ENCODE results near the gene TAS1R2. TPM values are rescaled to one million over a fixed set of nuclear protein-coding genes. Genes with fewer than 3 reads are reported as not detected.

TAS1R2 gene
- total RNA-seq, 1 experiment from 2014 or later: not detected

- peak; percentile 44 for DNase-seq (ENCODE audit: low spot score)
These were observed 38.4 kb downstream of the TAS1R2 start for GRCh38 chr1:18820791-18821641.

GRCh38 chr1:18819986-18820790 lies 39.3 kb downstream of the TAS1R2 start:
- DNase-seq (ENCODE audit: low spot score): no peak

- DNase-seq (ENCODE audit: low spot score): no peak
These were observed 40.3 kb downstream of the TAS1R2 start for GRCh38 chr1:18819203-18819602.

GRCh38 chr1:18817795-18818435 lies 41.5 kb downstream of the TAS1R2 start:
- DNase-seq (ENCODE audit: low spot score): no peak

- DNase-seq (ENCODE audit: low spot score): no peak
These were observed 42.1 kb downstream of the TAS1R2 start for GRCh38 chr1:18817316-18817715.

GRCh38 chr1:18816808-18817207 lies 42.7 kb downstream of the TAS1R2 start:
- peak; percentile 4 for DNase-seq (ENCODE audit: low spot score)

- no peak for DNase-seq (ENCODE audit: low spot score)
These were observed 44.5 kb downstream of the TAS1R2 start for GRCh38 chr1:18814874-18815531.

GRCh38 chr1:18814425-18814824 lies 45.0 kb downstream of the TAS1R2 start:
- DNase-seq (ENCODE audit: low spot score): no peak

GRCh38 chr1:18812453-18812939 lies 47.0 kb downstream of the TAS1R2 start:
- no peak for DNase-seq (ENCODE audit: low spot score)

GRCh38 chr1:18811733-18812452 lies 47.6 kb downstream of the TAS1R2 start:
- no peak for DNase-seq (ENCODE audit: low spot score)

- DNase-seq (ENCODE audit: low spot score): no peak
These were observed 49.2 kb downstream of the TAS1R2 start for GRCh38 chr1:18809953-18810899.

- DNase-seq (ENCODE audit: low spot score): no peak
These were observed 50.9 kb downstream of the TAS1R2 start for GRCh38 chr1:18808550-18808949.

GRCh38 chr1:18807334-18808063 lies 52.0 kb downstream of the TAS1R2 start:
- no peak for DNase-seq (ENCODE audit: low spot score)

- DNase-seq (ENCODE audit: low spot score): peak; percentile 5
These were observed 53.3 kb downstream of the TAS1R2 start for GRCh38 chr1:18805925-18806849.

GRCh38 chr1:18805150-18805879 lies 54.1 kb downstream of the TAS1R2 start:
- DNase-seq (ENCODE audit: low spot score): no peak

GRCh38 chr1:18803851-18804250 lies 55.6 kb downstream of the TAS1R2 start:
- no peak for DNase-seq (ENCODE audit: low spot score)

- no peak for DNase-seq (ENCODE audit: low spot score)
These were observed 56.2 kb downstream of the TAS1R2 start for GRCh38 chr1:18803151-18803791.

All from A172 (cell line).